ENCODE measurements around the gene CD68.

DNA sequence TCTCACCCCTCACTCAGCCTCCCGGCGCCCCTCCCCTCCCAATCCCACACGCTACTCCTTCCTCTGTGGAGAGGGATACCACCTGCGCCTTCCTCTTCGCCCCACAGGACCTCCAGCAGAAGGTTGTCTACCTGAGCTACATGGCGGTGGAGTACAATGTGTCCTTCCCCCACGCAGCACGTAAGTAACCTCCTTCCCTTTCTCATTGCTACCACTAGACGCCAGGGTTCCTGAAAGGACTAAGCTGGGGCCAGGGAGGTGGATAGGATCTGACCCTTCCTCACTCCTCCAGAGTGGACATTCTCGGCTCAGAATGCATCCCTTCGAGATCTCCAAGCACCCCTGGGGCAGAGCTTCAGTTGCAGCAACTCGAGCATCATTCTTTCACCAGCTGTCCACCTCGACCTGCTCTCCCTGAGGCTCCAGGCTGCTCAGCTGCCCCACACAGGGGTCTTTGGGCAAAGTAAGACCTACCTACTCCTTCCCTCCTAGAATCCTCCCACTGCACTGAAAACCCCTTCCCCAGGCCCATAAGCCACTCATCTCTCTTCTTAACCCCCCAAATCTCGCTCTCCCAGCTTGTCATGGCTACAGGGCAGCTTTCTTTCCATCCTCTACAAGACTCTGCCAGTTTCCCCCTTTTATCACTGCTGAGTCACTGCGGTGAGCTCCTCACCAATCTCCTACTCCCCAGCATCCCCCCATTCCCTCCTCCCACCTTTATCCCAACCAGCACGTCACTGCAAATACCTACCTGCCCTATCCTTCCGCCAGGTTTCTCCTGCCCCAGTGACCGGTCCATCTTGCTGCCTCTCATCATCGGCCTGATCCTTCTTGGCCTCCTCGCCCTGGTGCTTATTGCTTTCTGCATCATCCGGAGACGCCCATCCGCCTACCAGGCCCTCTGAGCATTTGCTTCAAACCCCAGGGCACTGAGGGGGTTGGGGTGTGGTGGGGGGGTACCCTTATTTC is 1.5 kb downstream of the CD68 start:
- TF ChIP-seq, protein P1, sequence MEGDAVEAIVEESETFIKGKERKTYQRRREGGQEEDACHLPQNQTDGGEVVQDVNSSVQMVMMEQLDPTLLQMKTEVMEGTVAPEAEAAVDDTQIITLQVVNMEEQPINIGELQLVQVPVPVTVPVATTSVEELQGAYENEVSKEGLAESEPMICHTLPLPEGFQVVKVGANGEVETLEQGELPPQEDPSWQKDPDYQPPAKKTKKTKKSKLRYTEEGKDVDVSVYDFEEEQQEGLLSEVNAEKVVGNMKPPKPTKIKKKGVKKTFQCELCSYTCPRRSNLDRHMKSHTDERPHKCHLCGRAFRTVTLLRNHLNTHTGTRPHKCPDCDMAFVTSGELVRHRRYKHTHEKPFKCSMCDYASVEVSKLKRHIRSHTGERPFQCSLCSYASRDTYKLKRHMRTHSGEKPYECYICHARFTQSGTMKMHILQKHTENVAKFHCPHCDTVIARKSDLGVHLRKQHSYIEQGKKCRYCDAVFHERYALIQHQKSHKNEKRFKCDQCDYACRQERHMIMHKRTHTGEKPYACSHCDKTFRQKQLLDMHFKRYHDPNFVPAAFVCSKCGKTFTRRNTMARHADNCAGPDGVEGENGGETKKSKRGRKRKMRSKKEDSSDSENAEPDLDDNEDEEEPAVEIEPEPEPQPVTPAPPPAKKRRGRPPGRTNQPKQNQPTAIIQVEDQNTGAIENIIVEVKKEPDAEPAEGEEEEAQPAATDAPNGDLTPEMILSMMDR (IDR thresholded peaks at IDR 0.05; ENCODE audit: insufficient read depth, low read length, poor library complexity, severe bottlenecking) = no peak
- no peak for TF ChIP-seq EZH2phosphoT487 (conservative IDR thresholded peaks at IDR 0.05; ENCODE audit: low read length)
